H1 (cell line): ENCODE results near the gene TMEM260. TPM values are rescaled to one million over a fixed set of nuclear protein-coding genes. Genes with fewer than 3 reads are reported as not detected.

Experiments used
- CTCF ChIA-PET: fragments of 300-600 bp; sonication (Branson Sonifier 250); formaldehyde crosslinking; loops from one replicate; lab custom pipeline; 2021; ENCODE audit not compliant: partially characterized antibody; lab: Charles Lee
- POLR2A ChIA-PET: fragments of 300-600 bp; sonication (Branson Sonifier 250); formaldehyde crosslinking; loops from one replicate; lab custom pipeline; 2021; ENCODE audit warnings: inconsistent platforms; ENCODE audit not compliant: partially characterized antibody; lab: Charles Lee
- DNase-seq, 2 experiments: peaks; one replicate each; pipeline versions ENCODE4 v3.0.0 to v3.0.0-alpha.2; 2010 to 2022; ENCODE audit warnings: low spot score in 2 of 2, low read depth in 1 of 2, mixed read lengths in 1 of 2
- FAIRE-seq: peaks from 2 replicates; lab custom pipeline; 2011; peaks lifted over from hg19 to GRCh38; lab: Jason Lieb, UNC
- H2AFZ ChIP-seq: 2 replicates; pipeline ENCODE4 v1.8.1; 2012; ENCODE audit warnings: low read length, inconsistent platforms
- H2AK5ac ChIP-seq: 2 replicates; pipeline ENCODE4 v1.6.1; 2013; ENCODE audit warnings: low read depth, low read length
- H2BK120ac ChIP-seq: replicated peaks from 2 replicates; pipeline ENCODE3; 2013; ENCODE audit warnings: low read depth, low read length, inconsistent platforms
- H2BK12ac ChIP-seq: 2 replicates; pipeline ENCODE4 v1.6.1; 2013; ENCODE audit warnings: low read depth, low read length
- H2BK15ac ChIP-seq: 2 replicates; pipeline ENCODE4 v1.6.1; 2013; ENCODE audit warnings: low read length
- H2BK20ac ChIP-seq: 2 replicates; pipeline ENCODE4 v1.6.1; 2013; ENCODE audit warnings: low read length
- H2BK5ac ChIP-seq: 2 replicates; pipeline ENCODE4 v1.6.1; 2013; ENCODE audit warnings: low read depth, low read length
- H3K14ac ChIP-seq: 2 replicates; pipeline ENCODE4 v1.6.1; 2013; ENCODE audit warnings: inconsistent platforms; ENCODE audit not compliant: insufficient read length
- H3K18ac ChIP-seq: 2 replicates; pipeline ENCODE4 v1.6.1; 2013; ENCODE audit warnings: low read length; ENCODE audit errors: extremely low read depth
- H3K23ac ChIP-seq: 2 replicates; pipeline ENCODE4 v1.6.1; 2013; ENCODE audit warnings: inconsistent platforms; ENCODE audit not compliant: insufficient read length
- H3K23me2 ChIP-seq: 2 replicates; pipeline ENCODE4 v1.6.1; 2013; ENCODE audit warnings: low read depth, low read length
- H3K27ac ChIP-seq: 2 replicates; pipeline ENCODE4 v1.6.1; 2011; ENCODE audit warnings: low read depth, low read length, inconsistent platforms
- H3K27me3 ChIP-seq, 4 experiments: replicated peaks in 1 of 4; 1 replicate in 1 of 4; 2 replicates in 3 of 4; pipeline versions ENCODE4 v1.6.1 to v1.8.1; 2011 to 2013; ENCODE audit warnings: low read length in 3 of 4, mild to moderate bottlenecking in 3 of 4, inconsistent platforms in 2 of 4, mixed read lengths in 2 of 4, moderate library complexity in 1 of 4; ENCODE audit not compliant: control insufficient read depth in 3 of 4, insufficient read depth in 3 of 4; ENCODE audit errors: extremely low read depth in 1 of 4
- H3K36me3 ChIP-seq, 4 experiments: 2 replicates each; pipeline versions ENCODE4 v1.6.1 to v1.8.1; 2011 to 2013; ENCODE audit warnings: mild to moderate bottlenecking in 4 of 4, low read length in 3 of 4, moderate library complexity in 2 of 4, control low read depth in 1 of 4, inconsistent platforms in 1 of 4; ENCODE audit not compliant: insufficient read depth in 4 of 4, control insufficient read depth in 2 of 4
- H3K4ac ChIP-seq: replicated peaks from 2 replicates; pipeline ENCODE3; 2013; ENCODE audit warnings: low read length, low read depth, mixed read lengths, inconsistent platforms; ENCODE audit not compliant: insufficient read length
- H3K4me1 ChIP-seq, 4 experiments: replicated peaks in 1 of 4; 1 replicate in 1 of 4; 2 replicates in 3 of 4; pipeline versions ENCODE4 v1.6.1 to v1.8.1; 2011 to 2013; ENCODE audit warnings: low read length in 3 of 4, inconsistent platforms in 2 of 4, mixed read lengths in 1 of 4; ENCODE audit not compliant: insufficient read depth in 4 of 4, control insufficient read depth in 3 of 4
- H3K4me2 ChIP-seq, 2 experiments: 2 replicates each; pipeline versions ENCODE4 v1.6.1 to v1.8.1; 2011 to 2013; ENCODE audit warnings: low read depth in 2 of 2, low read length in 2 of 2, control low read depth in 1 of 2, inconsistent platforms in 1 of 2, mild to moderate bottlenecking in 1 of 2; ENCODE audit not compliant: insufficient read depth in 1 of 2
- H3K4me3 ChIP-seq, 4 experiments: fragments of 200-600, 300-600 bp in 1 of 4; sonication (generic), shearing (Covaris generic), sonication (Bioruptor Twin) in 1 of 4; 2 replicates each; pipeline versions ENCODE4 v1.5.1 to v1.8.1; 2011 to 2016; ENCODE audit warnings: low read length in 4 of 4, low read depth in 3 of 4, control low read depth in 2 of 4, inconsistent platforms in 2 of 4, mild to moderate bottlenecking in 2 of 4, mixed read lengths in 1 of 4, moderate library complexity in 1 of 4; ENCODE audit not compliant: insufficient read depth in 2 of 4; ENCODE audit errors: extremely low read depth in 1 of 4
- H3K56ac ChIP-seq: replicated peaks from 2 replicates; pipeline ENCODE3; 2013; ENCODE audit warnings: low read depth, mild to moderate bottlenecking, mixed read lengths, low read length, inconsistent platforms; ENCODE audit not compliant: insufficient read length
- H3K79me1 ChIP-seq: 2 replicates; pipeline ENCODE4 v1.6.1; 2013; ENCODE audit warnings: low read depth, low read length, control low read depth
- H3K79me2 ChIP-seq, 2 experiments: 2 replicates each; pipeline versions ENCODE4 v1.6.1 to v1.8.1; 2012 to 2013; ENCODE audit warnings: low read length in 2 of 2, mild to moderate bottlenecking in 2 of 2, inconsistent platforms in 1 of 2; ENCODE audit not compliant: insufficient read depth in 2 of 2, control insufficient read depth in 1 of 2
- H3K9ac ChIP-seq, 4 experiments: replicated peaks in 1 of 4; 1 replicate in 1 of 4; 2 replicates in 3 of 4; pipeline versions ENCODE4 v1.6.1 to v1.8.1; 2011 to 2013; ENCODE audit warnings: low read depth in 3 of 4, low read length in 3 of 4, control low read depth in 2 of 4, mild to moderate bottlenecking in 2 of 4, moderate library complexity in 2 of 4, inconsistent platforms in 1 of 4; ENCODE audit errors: extremely low read depth in 1 of 4
- H3K9me3 ChIP-seq, 2 experiments: 2 replicates each; pipeline versions ENCODE4 v1.6.1 to v1.8.1; 2012 to 2013; ENCODE audit warnings: mild to moderate bottlenecking in 2 of 2, moderate library complexity in 2 of 2, control low read depth in 1 of 2, inconsistent platforms in 1 of 2, low read depth in 1 of 2, low read length in 1 of 2, mixed read lengths in 1 of 2; ENCODE audit not compliant: insufficient read depth in 2 of 2
- H4K20me1 ChIP-seq, 2 experiments: replicated peaks in 1 of 2; 2 replicates each; pipeline versions ENCODE3 to v1.8.1; 2011 to 2013; ENCODE audit warnings: inconsistent platforms in 2 of 2, low read length in 2 of 2, mild to moderate bottlenecking in 1 of 2; ENCODE audit not compliant: insufficient read depth in 2 of 2, control insufficient read depth in 1 of 2
- H4K5ac ChIP-seq: 2 replicates; pipeline ENCODE4 v1.6.1; 2013; ENCODE audit warnings: low read length, low read depth, mixed read lengths, inconsistent platforms; ENCODE audit not compliant: insufficient read length
- H4K8ac ChIP-seq: 2 replicates; pipeline ENCODE4 v1.8.0; 2013; ENCODE audit warnings: mild to moderate bottlenecking, moderate library complexity, low read length, inconsistent platforms; ENCODE audit not compliant: insufficient read depth; ENCODE audit errors: extremely low read depth
- H4K91ac ChIP-seq: replicated peaks from 2 replicates; pipeline ENCODE3; 2013; ENCODE audit warnings: low read length, mixed read lengths, inconsistent platforms; ENCODE audit not compliant: insufficient read length
- CHD2 ChIP-seq: IDR thresholded peaks from 2 replicates; pipeline ENCODE4 v1.6.1; 2012; ENCODE audit warnings: low read length, improper control_type of control experiment
- CREB1 ChIP-seq: IDR thresholded peaks from 2 replicates; pipeline ENCODE4 v1.6.1; 2012; ENCODE audit warnings: inconsistent platforms
- JUND ChIP-seq: IDR thresholded peaks from 2 replicates; pipeline ENCODE4 v1.6.1; 2011; ENCODE audit warnings: mild to moderate bottlenecking, improper control_type of control experiment, low read length
- KDM1A ChIP-seq: fragments of 200-600, 300-600 bp; sonication (generic); IDR thresholded peaks from 2 replicates; pipeline ENCODE4 v1.7.1; 2016; ENCODE audit warnings: mild to moderate bottlenecking, low read length, borderline replicate concordance
- PHF8 ChIP-seq: fragments of 200-600 bp; sonication (generic); conservative IDR thresholded peaks from 2 replicates; pipeline ENCODE4 v1.7.1; 2012; ENCODE audit warnings: low read depth, mild to moderate bottlenecking, inconsistent platforms, low read length, moderate library complexity
- RAD21 ChIP-seq, 2 experiments: IDR thresholded peaks in 1 of 2; conservative IDR thresholded peaks in 1 of 2; 2 replicates each; pipeline ENCODE4 v1.6.1; 2011; ENCODE audit warnings: low read depth in 2 of 2, low read length in 2 of 2, improper control_type of control experiment in 1 of 2, inconsistent platforms in 1 of 2, mild to moderate bottlenecking in 1 of 2, moderate library complexity in 1 of 2
- SIN3A ChIP-seq, 2 experiments: IDR thresholded peaks in 1 of 2; conservative IDR thresholded peaks in 1 of 2; 2 replicates each; pipeline ENCODE4 v1.6.1; 2011 to 2012; ENCODE audit warnings: low read length in 2 of 2, improper control_type of control experiment in 1 of 2, low read depth in 1 of 2, mild to moderate bottlenecking in 1 of 2
- SIRT6 ChIP-seq: IDR thresholded peaks from one replicate; pipeline ENCODE4 v1.7.1; 2012; ENCODE audit warnings: low read length, inconsistent platforms
- SP2 ChIP-seq: IDR thresholded peaks from 2 replicates; pipeline ENCODE4 v1.6.1; 2012; ENCODE audit warnings: mild to moderate bottlenecking, low read length, inconsistent platforms
- SUZ12 ChIP-seq: fragments of 200-600 bp; sonication (generic); IDR thresholded peaks from 2 replicates; pipeline ENCODE4 v1.6.1; 2012; ENCODE audit warnings: mild to moderate bottlenecking, inconsistent platforms, low read length, moderate library complexity, mixed read lengths
- USF2 ChIP-seq: IDR thresholded peaks from 2 replicates; pipeline ENCODE4 v1.6.1; 2011; ENCODE audit warnings: low read length, improper control_type of control experiment
- polyA plus RNA-seq, 7 experiments: library from polyadenylated mRNA; depleted of rRNA in 3 of 7; stranded (reverse) in 5 of 7; unstranded in 2 of 7; fragments of >200 nt in 5 of 7; fragments of 200-250 nt in 2 of 7; gene quantifications; 1 replicate in 5 of 7; 2 replicates in 1 of 7; 4 replicates in 1 of 7; pipeline versions ENCODE4 v1.2.1 to v1.2.3, GENCODE V29; 2011 to 2013; ENCODE audit warnings: missing spikeins in 2 of 7, mixed read lengths in 2 of 7
- total RNA-seq: library from RNA; stranded (reverse); fragmentation: NEBNext Ultra II Directional; extraction: Animal tissue kit (Norgen Biotek cat#: 25700); gene quantifications from 2 replicates; pipeline ENCODE4 v1.2.1, GENCODE V29; 2021
- TF ChIP-seq, protein P1 (sequence below), 3 experiments: IDR thresholded peaks; 1 replicate in 2 of 3; 2 replicates in 1 of 3; pipeline versions ENCODE4 v1.5.1 to v1.6.1; 2011; ENCODE audit warnings: low read length in 3 of 3, mild to moderate bottlenecking in 3 of 3, inconsistent platforms in 2 of 3, low read depth in 1 of 3, moderate library complexity in 1 of 3; ENCODE audit not compliant: insufficient read depth in 1 of 3; ENCODE audit errors: control extremely low read depth in 1 of 3

TMEM260 gene
- total and polyA plus RNA-seq, 2 of the 8 experiments (the other 6 are each of a cell fraction or from before 2014, with no cell fraction given) = 14.4 to 15.2 TPM

GRCh38 chr14:56569174-56569573 is 10.4 kb upstream of the TMEM260 start:
- Histone ChIP-seq H3K23ac (no peak overlapping the region), H3K27me3 (peaks cover 0 to 1% (median 0%) of the 10 kb centered on the region in 4 experiments; a peak in 1 of 7 replicates), H3K9me3 (no peaks in the 10 kb centered on the region), H4K8ac (no peak overlapping the region), H3K9ac (no peak overlapping the region), H2BK12ac (no peak overlapping the region), H3K56ac (no peak overlapping the region), H4K5ac (no peak overlapping the region), H2AK5ac (no peak overlapping the region), H3K79me1 (no peaks in the 10 kb centered on the region), H2BK120ac (no peak overlapping the region), H3K23me2 (no peaks in the 10 kb centered on the region), H3K4me3 (no peak overlapping the region), H2BK5ac (no peak overlapping the region), H3K4me1 (no peaks in the 10 kb centered on the region), H3K27ac (no peak overlapping the region), H2AFZ (no peak overlapping the region), H3K18ac (no peak overlapping the region), H2BK15ac (no peak overlapping the region), H4K20me1 (no peaks in the 10 kb centered on the region), H4K91ac (no peak overlapping the region), H3K4me2 (no peak overlapping the region), H3K79me2 (no peaks in the 10 kb centered on the region), H3K4ac (no peak overlapping the region), H3K36me3 (no peaks in the 10 kb centered on the region), H2BK20ac (no peak overlapping the region), H3K14ac (no peak overlapping the region)
- FAIRE-seq = no peak
- ChIA-PET POLR2A (no interaction called here), CTCF (interaction anchor here (1.0 to 1.5 kb wide), 3 partner anchors 9 to 211 kb away, joined by 3 to 4 read pairs (median 3); no protein-coding TSS in a partner anchor)
- DNase-seq = no peak
- TF ChIP-seq SIN3A (conservative IDR thresholded peaks at IDR 0.05 in 1 of 2, IDR thresholded peaks at IDR 0.05 in 1 of 2; ENCODE audit: low read depth in 1 of 2, low read length in 2 of 2) = no peak
- TF ChIP-seq SUZ12 = no peak
- no peak for TF ChIP-seq CHD2
- no peak for TF ChIP-seq JUND
- TF ChIP-seq KDM1A = no peak
- no peak for TF ChIP-seq SP2
- TF ChIP-seq, protein P1, sequence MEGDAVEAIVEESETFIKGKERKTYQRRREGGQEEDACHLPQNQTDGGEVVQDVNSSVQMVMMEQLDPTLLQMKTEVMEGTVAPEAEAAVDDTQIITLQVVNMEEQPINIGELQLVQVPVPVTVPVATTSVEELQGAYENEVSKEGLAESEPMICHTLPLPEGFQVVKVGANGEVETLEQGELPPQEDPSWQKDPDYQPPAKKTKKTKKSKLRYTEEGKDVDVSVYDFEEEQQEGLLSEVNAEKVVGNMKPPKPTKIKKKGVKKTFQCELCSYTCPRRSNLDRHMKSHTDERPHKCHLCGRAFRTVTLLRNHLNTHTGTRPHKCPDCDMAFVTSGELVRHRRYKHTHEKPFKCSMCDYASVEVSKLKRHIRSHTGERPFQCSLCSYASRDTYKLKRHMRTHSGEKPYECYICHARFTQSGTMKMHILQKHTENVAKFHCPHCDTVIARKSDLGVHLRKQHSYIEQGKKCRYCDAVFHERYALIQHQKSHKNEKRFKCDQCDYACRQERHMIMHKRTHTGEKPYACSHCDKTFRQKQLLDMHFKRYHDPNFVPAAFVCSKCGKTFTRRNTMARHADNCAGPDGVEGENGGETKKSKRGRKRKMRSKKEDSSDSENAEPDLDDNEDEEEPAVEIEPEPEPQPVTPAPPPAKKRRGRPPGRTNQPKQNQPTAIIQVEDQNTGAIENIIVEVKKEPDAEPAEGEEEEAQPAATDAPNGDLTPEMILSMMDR (IDR thresholded peaks at IDR 0.05; ENCODE audit: control extremely low read depth in 1 of 3, insufficient read depth in 1 of 3, low read depth in 1 of 3, low read length in 3 of 3) = no peak
- no peak for TF ChIP-seq CREB1
- no peak for TF ChIP-seq PHF8
- TF ChIP-seq SIRT6 = no peak
- no peak for TF ChIP-seq USF2
- TF ChIP-seq RAD21 (IDR thresholded peaks at IDR 0.05 in 1 of 2, conservative IDR thresholded peaks at IDR 0.05 in 1 of 2; ENCODE audit: low read depth in 2 of 2, low read length in 2 of 2) = no peak
